ENCODE data around the gene C11orf86. TPM values are rescaled to one million over a fixed set of nuclear protein-coding genes. Genes with fewer than 3 reads are reported as not detected.
A peak's percentile ranks its signal among the peaks of the same experiment; 100 is the strongest.

C11orf86 gene
- total and polyA plus RNA-seq, 2 experiments from 2014 or later, result 0.21 to 0.74 TPM

DNA sequence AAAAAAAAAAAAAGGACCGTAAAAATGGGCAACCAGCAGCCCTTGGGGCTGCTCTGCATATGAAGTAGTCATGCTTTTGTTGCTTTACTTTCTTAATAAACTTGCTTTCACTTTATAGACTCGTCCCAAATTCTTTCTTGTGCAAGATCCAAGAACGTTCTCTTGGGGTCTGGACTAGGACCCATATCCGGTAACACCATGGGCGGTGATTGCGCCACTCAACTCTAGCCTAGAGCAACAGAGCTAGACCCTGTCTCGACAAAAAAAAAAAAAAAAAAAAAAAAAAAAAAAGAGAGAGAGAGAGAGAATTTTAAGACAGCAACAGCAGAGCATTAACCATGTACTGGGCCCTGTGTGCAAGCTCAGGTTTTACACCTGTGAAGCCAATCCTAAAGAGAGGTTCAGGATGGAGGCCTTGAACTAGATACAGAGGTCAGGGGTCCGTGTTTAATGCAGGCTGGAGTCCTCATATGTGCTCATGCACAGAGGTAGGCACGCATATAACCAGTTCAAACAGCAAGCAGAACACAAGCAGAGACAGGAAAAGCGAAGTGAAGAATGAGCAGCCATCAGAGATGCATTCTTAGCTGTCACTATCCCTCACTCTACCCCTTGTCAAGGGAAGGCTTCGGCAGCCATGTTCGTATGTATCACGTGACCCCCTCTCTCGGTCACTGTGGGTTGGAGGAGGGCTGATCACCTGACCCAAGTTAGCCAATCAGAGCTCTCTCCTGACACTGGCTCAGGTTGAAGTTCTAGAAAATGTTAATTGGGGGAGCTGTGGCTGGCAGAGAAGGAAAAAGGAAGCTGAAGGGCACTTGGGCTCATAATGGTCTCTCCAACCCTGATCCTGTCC is 31.2 kb downstream of the C11orf86 start:
- peaks cover 20% of the 10 kb centered on the region for H3K4me1 ChIP-seq (ENCODE audit: insufficient read depth)
- H3K27ac ChIP-seq (ENCODE audit: low read depth), result no peak overlapping the region
- no peak overlapping the region for H3K4me3 ChIP-seq
- no peaks in the 10 kb centered on the region for H3K27me3 ChIP-seq (ENCODE audit: insufficient read depth)
- peaks cover 17% of the 10 kb centered on the region for H3K27me3 Mint-ChIP-seq (ENCODE audit: insufficient read depth, low read depth, poor library complexity)
- peak overlapping the region; percentile 77 for H3K27ac Mint-ChIP-seq
- H3F3A ChIP-seq (replicated peaks; ENCODE audit: low read depth), result peaks cover 5% of the 10 kb centered on the region; the same call in 1 of the 2 replicates
- peaks cover 24% of the 10 kb centered on the region for H3K4me1 Mint-ChIP-seq
- H2AFZ ChIP-seq, result peak overlapping the region; percentile 77; the same call in 1 of the 2 replicates
- ATAC-seq (peak; percentile 62), DNase-seq (ENCODE audit: low spot score) (peak; percentile 88)
- no peaks in the 10 kb centered on the region for H3K9me2 ChIP-seq (ENCODE audit: insufficient read depth)
- H3K36me3 ChIP-seq (ENCODE audit: insufficient read depth), result no peaks in the 10 kb centered on the region
- no peaks in the 10 kb centered on the region for H3K79me2 ChIP-seq (replicated peaks; ENCODE audit: insufficient read depth)
- H3K4me3 Mint-ChIP-seq, result peak overlapping the region; percentile 34; the same call in 2 of the 3 replicates
- TF ChIP-seq POLR2AphosphoS5 (IDR thresholded peaks at IDR 0.05; ENCODE audit: low read depth) (peak; percentile 24; the same call in 1 of the 2 replicates), CREB1 (CRISPR knock-in tag; IDR thresholded peaks at IDR 0.05; ENCODE audit: low read depth) (no peak), ZNF114 (CRISPR knock-in tag; IDR thresholded peaks at IDR 0.05) (peak; percentile 69; the same call in 1 of the 2 replicates)
- TF ChIP-seq, protein P1, sequence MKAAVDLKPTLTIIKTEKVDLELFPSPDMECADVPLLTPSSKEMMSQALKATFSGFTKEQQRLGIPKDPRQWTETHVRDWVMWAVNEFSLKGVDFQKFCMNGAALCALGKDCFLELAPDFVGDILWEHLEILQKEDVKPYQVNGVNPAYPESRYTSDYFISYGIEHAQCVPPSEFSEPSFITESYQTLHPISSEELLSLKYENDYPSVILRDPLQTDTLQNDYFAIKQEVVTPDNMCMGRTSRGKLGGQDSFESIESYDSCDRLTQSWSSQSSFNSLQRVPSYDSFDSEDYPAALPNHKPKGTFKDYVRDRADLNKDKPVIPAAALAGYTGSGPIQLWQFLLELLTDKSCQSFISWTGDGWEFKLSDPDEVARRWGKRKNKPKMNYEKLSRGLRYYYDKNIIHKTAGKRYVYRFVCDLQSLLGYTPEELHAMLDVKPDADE (IDR thresholded peaks at IDR 0.05), result no peak
- H4K20me1 ChIP-seq (replicated peaks; ENCODE audit: insufficient read depth), result no peaks in the 10 kb centered on the region
- H3K36me3 Mint-ChIP-seq (ENCODE audit: low read depth), result no peaks in the 10 kb centered on the region
- H3K9me3 Mint-ChIP-seq, result no peaks in the 10 kb centered on the region
- H3K4me2 ChIP-seq, result peak overlapping the region; percentile 48; the same call in 1 of the 2 replicates

DNA sequence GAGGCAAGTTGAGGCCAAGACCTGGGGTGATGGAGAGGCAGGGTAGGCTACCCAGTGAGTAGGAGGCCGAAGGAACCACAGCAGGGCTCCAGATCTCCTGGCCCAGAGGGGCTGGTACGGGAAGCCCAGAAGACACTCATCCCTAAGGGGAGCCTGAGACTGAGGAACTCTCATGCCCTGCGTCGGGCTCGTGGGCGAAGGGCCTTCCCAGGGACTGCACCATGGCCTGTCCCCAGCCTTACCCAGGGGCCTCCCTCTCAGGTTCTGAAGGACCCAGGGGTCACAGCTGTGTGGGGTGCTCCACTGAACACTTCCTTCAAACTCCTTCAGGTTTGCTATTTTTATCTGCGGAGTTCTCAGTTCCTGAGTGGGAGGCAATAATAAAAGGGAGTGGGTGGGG is 32.0 kb downstream of the C11orf86 start:
- no peaks in the 10 kb centered on the region for H3K9me2 ChIP-seq (ENCODE audit: insufficient read depth)
- H3K27ac Mint-ChIP-seq, result peak overlapping the region; percentile 77; the same call in 1 of the 2 replicates
- H3K4me3 ChIP-seq, result no peak overlapping the region
- no peaks in the 10 kb centered on the region for H3K9me3 Mint-ChIP-seq
- H3K36me3 Mint-ChIP-seq (ENCODE audit: low read depth), result no peaks in the 10 kb centered on the region
- no peaks in the 10 kb centered on the region for H3K27me3 ChIP-seq (ENCODE audit: insufficient read depth)
- peaks cover 18% of the 10 kb centered on the region for H3K4me1 ChIP-seq (ENCODE audit: insufficient read depth)
- DNase-seq (ENCODE audit: low spot score) (no peak), ATAC-seq (no peak)
- H2AFZ ChIP-seq, result no peak overlapping the region
- H3K36me3 ChIP-seq (ENCODE audit: insufficient read depth), result no peaks in the 10 kb centered on the region
- peaks cover 22% of the 10 kb centered on the region for H3K4me1 Mint-ChIP-seq
- H4K20me1 ChIP-seq (replicated peaks; ENCODE audit: insufficient read depth), result no peaks in the 10 kb centered on the region
- peaks cover 17% of the 10 kb centered on the region for H3K27me3 Mint-ChIP-seq (ENCODE audit: insufficient read depth, low read depth, poor library complexity)
- peak overlapping the region; percentile 48; the same call in 1 of the 2 replicates for H3K4me2 ChIP-seq
- H3K79me2 ChIP-seq (replicated peaks; ENCODE audit: insufficient read depth), result no peaks in the 10 kb centered on the region
- no peaks in the 10 kb centered on the region for H3F3A ChIP-seq (replicated peaks; ENCODE audit: low read depth)
- H3K27ac ChIP-seq (ENCODE audit: low read depth), result no peak overlapping the region
- peak overlapping the region; percentile 34; the same call in 1 of the 3 replicates for H3K4me3 Mint-ChIP-seq
- TF ChIP-seq STAT1 (IDR thresholded peaks at IDR 0.05; ENCODE audit: unreplicated experiment) (no peak), POLR2AphosphoS5 (IDR thresholded peaks at IDR 0.05; ENCODE audit: low read depth) (no peak), ZNF114 (CRISPR knock-in tag; IDR thresholded peaks at IDR 0.05) (no peak), EZH2phosphoT487 (IDR thresholded peaks at IDR 0.05; ENCODE audit: unreplicated experiment) (no peak), REST (IDR thresholded peaks at IDR 0.05; ENCODE audit: unreplicated experiment) (no peak), EZH2 (IDR thresholded peaks at IDR 0.05; ENCODE audit: low read depth, unreplicated experiment) (no peak), JUNB (IDR thresholded peaks at IDR 0.05; ENCODE audit: unreplicated experiment) (no peak), NANOG (IDR thresholded peaks at IDR 0.05; ENCODE audit: borderline replicate concordance) (no peak), ZNF331 (CRISPR knock-in tag; IDR thresholded peaks at IDR 0.05; ENCODE audit: low read depth) (no peak)
